Endodermal cell (in vitro differentiated cells): ENCODE results near the gene KASH5. TPM values are rescaled to one million over a fixed set of nuclear protein-coding genes. Genes with fewer than 3 reads are reported as not detected.

Experiments used
- DNase-seq: peaks from one replicate; pipeline ENCODE4 v3.0.0-alpha.2; 2017
- H3K27ac ChIP-seq: 2 replicates; pipeline ENCODE4 v1.5.1; 2013; ENCODE audit warnings: mild to moderate bottlenecking, low read depth, low read length, moderate library complexity
- H3K27me3 ChIP-seq: 2 replicates; pipeline ENCODE4 v1.6.1; 2013; ENCODE audit warnings: mild to moderate bottlenecking, low read length, moderate library complexity; ENCODE audit not compliant: insufficient read depth, control insufficient read depth, poor library complexity, severe bottlenecking
- H3K36me3 ChIP-seq: 2 replicates; pipeline ENCODE4 v1.7.0; 2013; ENCODE audit warnings: mild to moderate bottlenecking, low read length, moderate library complexity; ENCODE audit not compliant: control insufficient read depth, insufficient read depth
- H3K4me1 ChIP-seq: one replicate; pipeline ENCODE4 v1.7.0; 2013; ENCODE audit warnings: low read length; ENCODE audit not compliant: control insufficient read depth, insufficient read depth
- H3K4me3 ChIP-seq: 2 replicates; pipeline ENCODE4 v1.5.1; 2013; ENCODE audit warnings: mild to moderate bottlenecking, low read length, moderate library complexity
- H3K9ac ChIP-seq: 2 replicates; pipeline ENCODE4 v1.6.1; 2013; ENCODE audit warnings: mild to moderate bottlenecking, low read length, moderate library complexity; ENCODE audit not compliant: poor library complexity, severe bottlenecking; ENCODE audit errors: extremely low read depth
- H3K9me3 ChIP-seq: 2 replicates; pipeline ENCODE4 v1.6.1; 2013; ENCODE audit warnings: mild to moderate bottlenecking, low read length, moderate library complexity; ENCODE audit not compliant: control insufficient read depth
- H3K27ac Mint-ChIP-seq: 2 replicates; pipeline ENCODE4 v1.8.0; 2020; ENCODE audit warnings: mixed read lengths
- H3K27me3 Mint-ChIP-seq: 2 replicates; pipeline ENCODE4 v1.8.0; 2021; ENCODE audit warnings: mild to moderate bottlenecking, mixed read lengths; ENCODE audit not compliant: insufficient read depth
- H3K36me3 Mint-ChIP-seq: 2 replicates; pipeline ENCODE4 v1.8.0; 2020; ENCODE audit warnings: low read depth, mixed read lengths
- H3K4me1 Mint-ChIP-seq: 2 replicates; pipeline ENCODE4 v1.8.0; 2020; ENCODE audit warnings: mixed read lengths
- H3K4me3 Mint-ChIP-seq: 2 replicates; pipeline ENCODE4 v1.8.0; 2020; ENCODE audit warnings: mild to moderate bottlenecking, moderate library complexity, mixed read lengths
- H3K9me3 Mint-ChIP-seq: 2 replicates; pipeline ENCODE4 v1.8.0; 2020; ENCODE audit warnings: mild to moderate bottlenecking, mixed read lengths
- CTCF ChIP-seq: fragments of 200-600 bp; sonication (generic); conservative IDR thresholded peaks from 2 replicates; pipeline ENCODE4 v1.5.0; 2021; ENCODE audit warnings: antibody characterized with exemption, mild to moderate bottlenecking
- WGBS, 2 experiments: methylation state at CpG; one replicate each; pipeline versions ENCODE4 v1.1.5 to v1.1.7; 2013; ENCODE audit warnings: missing lambda C conversion rate in 2 of 2, mixed read lengths in 1 of 2; ENCODE audit not compliant: insufficient coverage in 1 of 2, insufficient read length in 1 of 2; 5-methylcytosine and 5-hydroxymethylcytosine counted together
- total RNA-seq, 2 donors: library from RNA; stranded (reverse); fragmentation: NEBNext Ultra II Directional in 1 of 2; extraction: Animal tissue kit (Norgen Biotek cat#: 25700) in 1 of 2; gene quantifications; 2 replicates in 1 of 2; 3 replicates in 1 of 2; pipeline ENCODE4 v1.2.1, GENCODE V29; 2021

Gene KASH5
- total RNA-seq, 2 donors from 2014 or later, result 0.13 TPM; not detected in 1

- H3K4me1 ChIP-seq, result no peaks in the 10 kb centered on the region
- peaks cover 73% of the 10 kb centered on the region for H3K27me3 ChIP-seq
- DNase-seq, result no peak
- no peak for TF ChIP-seq CTCF
- no peak overlapping the region for H3K4me3 ChIP-seq
- Mint-ChIP-seq H3K4me1 (peaks cover 7% of the 10 kb centered on the region), H3K36me3 (no peaks in the 10 kb centered on the region), H3K27ac (no peak overlapping the region), H3K9me3 (no peaks in the 10 kb centered on the region), H3K27me3 (peaks cover 75% of the 10 kb centered on the region), H3K4me3 (no peak overlapping the region)
- WGBS, 2 experiments, result 80 to 81% methylated on average over 2 of the region's 2 CpGs
- no peaks in the 10 kb centered on the region for H3K9me3 ChIP-seq
- no peak overlapping the region for H3K9ac ChIP-seq
- no peak overlapping the region for H3K27ac ChIP-seq
- no peaks in the 10 kb centered on the region for H3K36me3 ChIP-seq
Observed at GRCh38 chr19:49420227-49420626, 32.2 kb downstream of the KASH5 start.

- H3K27ac Mint-ChIP-seq, result no peak overlapping the region
- TF ChIP-seq CTCF, result no peak
- H3K27me3 ChIP-seq, result peaks cover 84% of the 10 kb centered on the region
Observed at GRCh38 chr19:49421039-49421877, 33.2 kb downstream of the KASH5 start.

GRCh38 chr19:49421878-49422202 is 33.8 kb downstream of the KASH5 start:
- no peak overlapping the region for H3K9ac ChIP-seq
- Mint-ChIP-seq H3K27me3 (peaks cover 91% of the 10 kb centered on the region), H3K4me1 (peaks cover 16% of the 10 kb centered on the region), H3K9me3 (no peaks in the 10 kb centered on the region), H3K36me3 (no peaks in the 10 kb centered on the region), H3K27ac (no peak overlapping the region), H3K4me3 (no peak overlapping the region)
- H3K36me3 ChIP-seq, result no peaks in the 10 kb centered on the region
- no peak overlapping the region for H3K27ac ChIP-seq
- DNase-seq, result no peak
- 0 to 24% methylated on average over 1 to 3 of the region's 3 CpGs for WGBS, 2 experiments
- peaks cover 89% of the 10 kb centered on the region for H3K27me3 ChIP-seq
- H3K4me3 ChIP-seq, result no peak overlapping the region
- H3K9me3 ChIP-seq, result no peaks in the 10 kb centered on the region
- H3K4me1 ChIP-seq, result no peaks in the 10 kb centered on the region
- TF ChIP-seq CTCF, result no peak

More at GRCh38 chr19:49421039-49421877, 33.2 kb downstream of the KASH5 start:
- Histone ChIP-seq H3K4me3 (peak overlapping the region; percentile 68), H3K9me3 (no peaks in the 10 kb centered on the region), H3K27ac (no peak overlapping the region), H3K4me1 (no peaks in the 10 kb centered on the region), H3K36me3 (no peaks in the 10 kb centered on the region), H3K9ac (no peak overlapping the region)
- peak; percentile 99 for DNase-seq
- Mint-ChIP-seq H3K4me1 (peaks cover 14% of the 10 kb centered on the region), H3K36me3 (no peaks in the 10 kb centered on the region), H3K9me3 (no peaks in the 10 kb centered on the region), H3K27me3 (peaks cover 85% of the 10 kb centered on the region), H3K4me3 (peak overlapping the region; percentile 29)
- WGBS, 2 experiments, result 15 to 20% methylated on average over 37 to 48 of the region's 48 CpGs
